ENCODE data around the gene RHOT2.

GRCh38 chr16:658679-659571 lies 9.0 kb upstream of the RHOT2 start:
- TF ChIP-seq CTCF (IDR thresholded peaks at IDR 0.05 in 2 of 3, conservative IDR thresholded peaks at IDR 0.05 in 1 of 3; ENCODE audit: borderline replicate concordance in 1 of 3, insufficient read depth in 1 of 3, low read depth in 2 of 3, low read length in 2 of 3), result no peak
- no peak for TF ChIP-seq EZH2phosphoT487 (IDR thresholded peaks at IDR 0.05; ENCODE audit: borderline replicate concordance)
- no peak for TF ChIP-seq POLR2A (IDR thresholded peaks at IDR 0.05; ENCODE audit: borderline replicate concordance, extremely low read depth, insufficient read depth, insufficient read length)
- TF ChIP-seq EGR1 (IDR thresholded peaks at IDR 0.05; ENCODE audit: low read depth), result no peak
- no peak for TF ChIP-seq EZH2 (IDR thresholded peaks at IDR 0.05)
- TF ChIP-seq POLR2AphosphoS5 (IDR thresholded peaks at IDR 0.05; ENCODE audit: low read depth, low read length), result no peak
- TF ChIP-seq SIN3A (IDR thresholded peaks at IDR 0.05; ENCODE audit: low read depth), result no peak
- TF ChIP-seq TCF7L2 (IDR thresholded peaks at IDR 0.05; ENCODE audit: borderline replicate concordance, extremely low read depth, insufficient read depth, insufficient read length), result no peak
- no peak for TF ChIP-seq REST (IDR thresholded peaks at IDR 0.05; ENCODE audit: low read depth)
- no peak for TF ChIP-seq SP1 (IDR thresholded peaks at IDR 0.05; ENCODE audit: low read depth)
- no peak for TF ChIP-seq MAX (IDR thresholded peaks at IDR 0.05)
- no peak for TF ChIP-seq ZNF274 (IDR thresholded peaks at IDR 0.05; ENCODE audit: low read depth, low read length)
- no peak for TF ChIP-seq ATF3 (IDR thresholded peaks at IDR 0.05)

All from HCT116 (cell line).